HEK293T (cell line): Measurements from ENCODE around the gene ADAM10.

ENCODE experiments used
- CTCF ChIA-PET: fragments of 350-600 bp; formaldehyde crosslinking; extraction: SDS; loops from one replicate; lab custom pipeline; 2021; ENCODE audit warnings: antibody characterized with exemption, inconsistent platforms; lab: Yijun Ruan, JAX
- POLR2A ChIA-PET: fragments of 350-600 bp; formaldehyde crosslinking; extraction: SDS; loops from one replicate; lab custom pipeline; 2020; ENCODE audit warnings: antibody characterized with exemption, inconsistent platforms; lab: Yijun Ruan, JAX
- DNase-seq: peaks from one replicate; pipeline ENCODE4 v3.0.0; 2012; ENCODE audit warnings: mixed read lengths; ENCODE audit errors: extremely low spot score
- ARNT ChIP-seq: fragments of 450-650 bp; IDR thresholded peaks from 2 replicates; pipeline ENCODE4 v1.6.1; 2017; ENCODE audit warnings: mild to moderate bottlenecking
- BHLHE40 ChIP-seq: fragments of 450-650 bp; IDR thresholded peaks from 2 replicates; pipeline ENCODE4 v1.6.1; 2016; ENCODE audit warnings: mild to moderate bottlenecking, moderate library complexity, borderline replicate concordance
- CTBP1 ChIP-seq: fragments of 450-650 bp; IDR thresholded peaks from 2 replicates; pipeline ENCODE4 v1.6.1; 2016; ENCODE audit warnings: borderline replicate concordance
- ELF4 ChIP-seq: fragments of 450-650 bp; IDR thresholded peaks from 2 replicates; pipeline ENCODE4 v1.6.1; 2017; ENCODE audit warnings: antibody characterized with exemption
- FOXA1 ChIP-seq: fragments of 450-650 bp; IDR thresholded peaks from 2 replicates; pipeline ENCODE4 v1.6.1; 2016; ENCODE audit warnings: mild to moderate bottlenecking
- FOXK2 ChIP-seq: fragments of 450-650 bp; IDR thresholded peaks from 2 replicates; pipeline ENCODE4 v1.6.1; 2016; ENCODE audit warnings: mild to moderate bottlenecking
- FOXM1 ChIP-seq: fragments of 450-650 bp; IDR thresholded peaks from 2 replicates; pipeline ENCODE4 v1.6.1; 2017; ENCODE audit warnings: mild to moderate bottlenecking, borderline replicate concordance
- HDGF ChIP-seq: fragments of 450-650 bp; IDR thresholded peaks from 2 replicates; pipeline ENCODE4 v1.6.1; 2017; ENCODE audit warnings: antibody characterized with exemption, borderline replicate concordance
- L3MBTL2 ChIP-seq: fragments of 450-650 bp; conservative IDR thresholded peaks from 2 replicates; pipeline ENCODE4 v1.6.1; 2016; ENCODE audit warnings: mild to moderate bottlenecking
- LEF1 ChIP-seq: fragments of 450-650 bp; IDR thresholded peaks from 2 replicates; pipeline ENCODE4 v1.6.1; 2017; ENCODE audit warnings: mild to moderate bottlenecking, borderline replicate concordance
- NFRKB ChIP-seq: fragments of 450-650 bp; IDR thresholded peaks from 2 replicates; pipeline ENCODE4 v1.6.1; 2016; ENCODE audit warnings: mild to moderate bottlenecking, moderate library complexity
- PKNOX1 ChIP-seq: fragments of 450-650 bp; IDR thresholded peaks from 2 replicates; pipeline ENCODE4 v1.6.1; 2016
- SP1 ChIP-seq: fragments of 450-650 bp; IDR thresholded peaks from 2 replicates; pipeline ENCODE4 v1.6.1; 2017
- SUZ12 ChIP-seq: fragments of 450-650 bp; IDR thresholded peaks from 2 replicates; pipeline ENCODE4 v1.6.1; 2016; ENCODE audit warnings: mild to moderate bottlenecking
- TARDBP ChIP-seq: fragments of 450-650 bp; IDR thresholded peaks from 2 replicates; pipeline ENCODE4 v1.6.1; 2016
- ZNF384 ChIP-seq: fragments of 450-650 bp; IDR thresholded peaks from 2 replicates; pipeline ENCODE4 v1.6.1; 2016

The ADAM10 gene

GRCh38 chr15:58738046-58738707 lies 11.3 kb downstream of the ADAM10 start:
- no peak for DNase-seq
- POLR2A ChIA-PET, result interaction anchor here (1.4 kb wide), 1 partner anchor 12 kb away, joined by 7 read pairs; the partner anchor contains the start of gene ADAM10
- CTCF ChIA-PET, result no interaction called here
- TF ChIP-seq BHLHE40 (no peak), HDGF (no peak), L3MBTL2 (no peak), FOXA1 (no peak), LEF1 (no peak), ZNF384 (no peak), ELF4 (no peak), FOXK2 (no peak), CTBP1 (no peak), TARDBP (no peak), SP1 (no peak), SUZ12 (no peak)

GRCh38 chr15:58737298-58737697 lies 12.2 kb downstream of the ADAM10 start:
- TF ChIP-seq ELF4 (no peak), FOXA1 (no peak), L3MBTL2 (no peak), TARDBP (no peak), NFRKB (no peak), FOXK2 (no peak), ZNF384 (no peak), FOXM1 (no peak), BHLHE40 (no peak), ARNT (no peak), HDGF (no peak)
- ChIA-PET POLR2A (no interaction called here), CTCF (no interaction called here)
- DNase-seq, result no peak

GRCh38 chr15:58736018-58736643 lies 13.4 kb downstream of the ADAM10 start:
- CTCF ChIA-PET, result no interaction called here
- POLR2A ChIA-PET, result interaction anchor here (1.7 kb wide), 1 partner anchor 14 kb away, joined by 4 read pairs; the partner anchor contains the start of gene ADAM10

GRCh38 chr15:58734859-58735258 lies 14.6 kb downstream of the ADAM10 start:
- TF ChIP-seq ZNF384, result no peak
- no peak for TF ChIP-seq FOXA1
- TF ChIP-seq LEF1, result no peak
- TF ChIP-seq L3MBTL2, result no peak
- TF ChIP-seq SUZ12, result no peak
- no peak for TF ChIP-seq ARNT
- no peak for TF ChIP-seq SP1
- no peak for TF ChIP-seq PKNOX1
- TF ChIP-seq NFRKB, result no peak
- TF ChIP-seq BHLHE40, result no peak
- no peak for TF ChIP-seq CTBP1
- no peak for TF ChIP-seq TARDBP
- no peak for TF ChIP-seq FOXK2
- TF ChIP-seq FOXM1, result no peak
- no peak for TF ChIP-seq ELF4
- TF ChIP-seq HDGF, result no peak
- ChIA-PET CTCF (interaction anchor here (0.6 kb wide), 1 partner anchor 199 kb away, joined by 3 read pairs; no protein-coding TSS in a partner anchor), POLR2A (no interaction called here)

More at GRCh38 chr15:58736018-58736643, 13.4 kb downstream of the ADAM10 start:
- DNase-seq, result no peak
- TF ChIP-seq FOXA1, result no peak
- TF ChIP-seq ZNF384, result no peak
- TF ChIP-seq NFRKB, result no peak
- no peak for TF ChIP-seq ARNT
- TF ChIP-seq CTBP1, result no peak
- TF ChIP-seq HDGF, result no peak
- TF ChIP-seq ELF4, result no peak
- TF ChIP-seq BHLHE40, result no peak
- no peak for TF ChIP-seq FOXK2
- TF ChIP-seq PKNOX1, result no peak
- no peak for TF ChIP-seq LEF1
- no peak for TF ChIP-seq TARDBP
- TF ChIP-seq SUZ12, result no peak
- TF ChIP-seq SP1, result no peak
- no peak for TF ChIP-seq FOXM1
- TF ChIP-seq L3MBTL2, result no peak

GRCh38 chr15:58732625-58733363 lies 16.7 kb downstream of the ADAM10 start:
- TF ChIP-seq BHLHE40 (no peak), HDGF (no peak), SP1 (no peak), FOXA1 (no peak), ELF4 (no peak), FOXM1 (no peak), PKNOX1 (no peak), ARNT (no peak), CTBP1 (no peak), ZNF384 (no peak), TARDBP (no peak), SUZ12 (no peak), LEF1 (no peak), L3MBTL2 (no peak), NFRKB (no peak), FOXK2 (no peak)
- DNase-seq, result no peak
- CTCF ChIA-PET, result interaction anchor here (0.7 kb wide), 2 partner anchors 13 to 124 kb away, joined by 3 read pairs; no protein-coding TSS in a partner anchor
- POLR2A ChIA-PET, result no interaction called here

More at GRCh38 chr15:58734859-58735258, 14.6 kb downstream of the ADAM10 start:
- DNase-seq, result no peak
